Measurements from ENCODE around the gene TRABD2A.

GRCh38 chr2:84879584-84880394, 1.1 kb downstream of the TRABD2A start:
- TF ChIP-seq EZH2phosphoT487 (IDR thresholded peaks at IDR 0.05; ENCODE audit: borderline replicate concordance, low read depth, low read length) (no peak), CTCF (conservative IDR thresholded peaks at IDR 0.05; ENCODE audit: low read length) (no peak)
